Hepatocyte (in vitro differentiated cells): ENCODE results near the gene ALG13. TPM values are rescaled to one million over a fixed set of nuclear protein-coding genes. Genes with fewer than 3 reads are reported as not detected.
A peak's percentile ranks its signal among the peaks of the same experiment; 100 is the strongest.

Source experiments
- DNase-seq: peaks from one replicate; pipeline ENCODE4 v3.0.0-alpha.2; 2016; ENCODE audit warnings: low spot score
- H2AFZ ChIP-seq: fragments of 200-600 bp; sonication (generic); 2 replicates; pipeline ENCODE4 v1.6.0; 2016; ENCODE audit warnings: antibody characterized with exemption, mild to moderate bottlenecking
- H3K27ac ChIP-seq: fragments of 200-600 bp; sonication (generic); 2 replicates; pipeline ENCODE4 v1.5.1; 2016; ENCODE audit warnings: mild to moderate bottlenecking
- H3K27me3 ChIP-seq: fragments of 200-600 bp; sonication (generic); 2 replicates; pipeline ENCODE4 v1.6.1; 2016
- H3K36me3 ChIP-seq: fragments of 200-600 bp; sonication (generic); replicated peaks from 2 replicates; pipeline ENCODE4 v1.5.1; 2016; ENCODE audit warnings: low read depth; ENCODE audit not compliant: insufficient read depth
- H3K4me1 ChIP-seq: fragments of 200-600 bp; sonication (generic); 2 replicates; pipeline ENCODE4 v1.5.1; 2016; ENCODE audit warnings: mild to moderate bottlenecking, moderate library complexity; ENCODE audit not compliant: insufficient read depth
- H3K4me2 ChIP-seq: fragments of 200-600 bp; sonication (generic); 2 replicates; pipeline ENCODE4 v1.6.0; 2016
- H3K4me3 ChIP-seq: fragments of 200-600 bp; sonication (generic); 2 replicates; pipeline ENCODE4 v1.5.1; 2016; ENCODE audit warnings: mild to moderate bottlenecking
- H3K79me2 ChIP-seq: fragments of 200-600 bp; sonication (generic); 2 replicates; pipeline ENCODE4 v1.6.0; 2017; ENCODE audit warnings: mild to moderate bottlenecking
- H3K9me2 ChIP-seq: fragments of 200-600 bp; sonication (generic); replicated peaks from 2 replicates; pipeline ENCODE4 v1.6.0; 2017; ENCODE audit warnings: mild to moderate bottlenecking; ENCODE audit not compliant: insufficient read depth
- H3K9me3 ChIP-seq: fragments of 200-600 bp; sonication (generic); 2 replicates; pipeline ENCODE4 v1.5.1; 2016; ENCODE audit warnings: low read depth, mild to moderate bottlenecking
- H4K20me1 ChIP-seq: fragments of 200-600 bp; sonication (generic); 2 replicates; pipeline ENCODE4 v1.6.0; 2016; ENCODE audit warnings: mild to moderate bottlenecking; ENCODE audit not compliant: insufficient read depth, poor library complexity, severe bottlenecking
- EZH2 ChIP-seq: fragments of 200-600 bp; sonication (generic); IDR thresholded peaks from 2 replicates; pipeline ENCODE4 v1.6.1; 2016; ENCODE audit warnings: antibody characterized with exemption, mild to moderate bottlenecking, borderline replicate concordance
- EZH2phosphoT487 ChIP-seq: fragments of 200-600 bp; sonication (generic); IDR thresholded peaks from one replicate; pipeline ENCODE4 v1.6.1; 2018; ENCODE audit warnings: antibody characterized with exemption, mild to moderate bottlenecking, low read depth, moderate library complexity; ENCODE audit not compliant: unreplicated experiment, severe bottlenecking
- WGBS: methylation state at CpG from one replicate; pipeline ENCODE4 v1.1.6; 2016; ENCODE audit warnings: low lambda C conversion rate; ENCODE audit errors: missing lambda C conversion rate; 5-methylcytosine and 5-hydroxymethylcytosine counted together
- polyA plus RNA-seq: library from polyadenylated mRNA; unstranded; fragments of >200 nt; fragmentation: Nextera tagmentation; extraction: Ambion mirVana; gene quantifications from 2 replicates; pipeline ENCODE4 v1.2.1, GENCODE V29; 2016
- total RNA-seq: library from RNA; depleted of rRNA; stranded (reverse); fragments of >200 nt; gene quantifications from 2 replicates; pipeline ENCODE4 v1.2.3, GENCODE V29; 2014
- TF ChIP-seq, protein P1 (sequence below): fragments of 200-600 bp; sonication (generic); IDR thresholded peaks from 2 replicates; pipeline ENCODE4 v1.5.1; 2016; ENCODE audit warnings: antibody characterized with exemption, mild to moderate bottlenecking; ENCODE audit not compliant: poor library complexity

ALG13 gene
- total and polyA plus RNA-seq, 2 experiments from 2014 or later = 61.5 to 77.4 TPM

GRCh38 chrX:111650845-111651244, 30.1 kb upstream of the ALG13 start:
- Histone ChIP-seq H2AFZ (no peak overlapping the region), H3K4me3 (no peak overlapping the region), H4K20me1 (no peaks in the 10 kb centered on the region), H3K36me3 (no peaks in the 10 kb centered on the region), H3K9me2 (no peaks in the 10 kb centered on the region), H3K27me3 (no peaks in the 10 kb centered on the region), H3K27ac (no peak overlapping the region), H3K79me2 (no peaks in the 10 kb centered on the region), H3K4me2 (no peak overlapping the region), H3K4me1 (no peaks in the 10 kb centered on the region), H3K9me3 (no peaks in the 10 kb centered on the region)
- TF ChIP-seq, protein P1, sequence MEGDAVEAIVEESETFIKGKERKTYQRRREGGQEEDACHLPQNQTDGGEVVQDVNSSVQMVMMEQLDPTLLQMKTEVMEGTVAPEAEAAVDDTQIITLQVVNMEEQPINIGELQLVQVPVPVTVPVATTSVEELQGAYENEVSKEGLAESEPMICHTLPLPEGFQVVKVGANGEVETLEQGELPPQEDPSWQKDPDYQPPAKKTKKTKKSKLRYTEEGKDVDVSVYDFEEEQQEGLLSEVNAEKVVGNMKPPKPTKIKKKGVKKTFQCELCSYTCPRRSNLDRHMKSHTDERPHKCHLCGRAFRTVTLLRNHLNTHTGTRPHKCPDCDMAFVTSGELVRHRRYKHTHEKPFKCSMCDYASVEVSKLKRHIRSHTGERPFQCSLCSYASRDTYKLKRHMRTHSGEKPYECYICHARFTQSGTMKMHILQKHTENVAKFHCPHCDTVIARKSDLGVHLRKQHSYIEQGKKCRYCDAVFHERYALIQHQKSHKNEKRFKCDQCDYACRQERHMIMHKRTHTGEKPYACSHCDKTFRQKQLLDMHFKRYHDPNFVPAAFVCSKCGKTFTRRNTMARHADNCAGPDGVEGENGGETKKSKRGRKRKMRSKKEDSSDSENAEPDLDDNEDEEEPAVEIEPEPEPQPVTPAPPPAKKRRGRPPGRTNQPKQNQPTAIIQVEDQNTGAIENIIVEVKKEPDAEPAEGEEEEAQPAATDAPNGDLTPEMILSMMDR = no peak
- no peak for DNase-seq

- Histone ChIP-seq H3K36me3 (no peaks in the 10 kb centered on the region), H3K9me2 (no peaks in the 10 kb centered on the region), H3K4me3 (no peak overlapping the region), H2AFZ (no peak overlapping the region), H3K4me2 (no peak overlapping the region), H3K27ac (no peak overlapping the region), H4K20me1 (no peaks in the 10 kb centered on the region), H3K27me3 (no peaks in the 10 kb centered on the region), H3K79me2 (no peaks in the 10 kb centered on the region), H3K9me3 (no peaks in the 10 kb centered on the region), H3K4me1 (no peaks in the 10 kb centered on the region)
- TF ChIP-seq EZH2phosphoT487 (no peak), EZH2 (no peak)
- TF ChIP-seq, protein P1 = peak; percentile 41
- WGBS = 58% methylated on average over 3 of the region's 3 CpGs
- peak; percentile 22 for DNase-seq
These were observed 28.3 kb upstream of the ALG13 start for GRCh38 chrX:111652719-111653118.

- no peak for DNase-seq
- no peak for TF ChIP-seq EZH2
- no peak overlapping the region for H3K27ac ChIP-seq
- H2AFZ ChIP-seq = no peak overlapping the region
- H3K4me3 ChIP-seq = no peak overlapping the region
- no peaks in the 10 kb centered on the region for H3K9me2 ChIP-seq
- no peaks in the 10 kb centered on the region for H3K4me1 ChIP-seq
- H3K36me3 ChIP-seq = no peaks in the 10 kb centered on the region
- H3K9me3 ChIP-seq = no peaks in the 10 kb centered on the region
- no peaks in the 10 kb centered on the region for H3K27me3 ChIP-seq
- no peaks in the 10 kb centered on the region for H3K79me2 ChIP-seq
- H3K4me2 ChIP-seq = no peak overlapping the region
- WGBS = 97% methylated on average over 1 of the region's 1 CpG
- H4K20me1 ChIP-seq = no peaks in the 10 kb centered on the region
These were observed 19.7 kb upstream of the ALG13 start for GRCh38 chrX:111661241-111661640.

DNA sequence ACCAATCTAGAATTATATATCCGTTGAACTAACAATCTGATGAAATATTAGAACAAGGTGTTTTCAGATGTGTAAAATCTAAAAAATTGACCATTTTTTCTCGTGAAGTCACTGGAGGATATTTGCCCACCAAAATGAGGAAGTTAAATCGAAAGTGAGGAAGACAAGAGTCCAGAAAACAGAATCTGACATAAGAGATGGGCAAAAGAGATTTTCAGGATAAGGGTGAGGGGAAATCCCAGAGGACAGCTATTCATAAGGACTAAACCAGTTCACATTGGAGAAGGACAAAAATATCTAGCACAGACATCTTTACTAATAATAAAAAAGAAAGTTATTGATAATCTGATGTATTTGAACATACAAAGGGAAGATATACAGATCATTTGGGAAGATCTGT, 18.7 kb upstream of the ALG13 start:
- Histone ChIP-seq H3K4me2 (no peak overlapping the region), H3K4me1 (no peaks in the 10 kb centered on the region), H3K9me2 (no peaks in the 10 kb centered on the region), H3K36me3 (no peaks in the 10 kb centered on the region), H4K20me1 (no peaks in the 10 kb centered on the region), H3K9me3 (no peaks in the 10 kb centered on the region), H3K4me3 (no peak overlapping the region), H2AFZ (no peak overlapping the region), H3K79me2 (no peaks in the 10 kb centered on the region), H3K27me3 (no peaks in the 10 kb centered on the region), H3K27ac (no peak overlapping the region)
- TF ChIP-seq, protein P1 = no peak
- TF ChIP-seq EZH2phosphoT487 (no peak), EZH2 (no peak)
- WGBS = 88% methylated on average over 3 of the region's 3 CpGs
- DNase-seq = no peak
